Upper lobe of left lung (tissue), 6 donors: Measurements from ENCODE around the gene ABHD8. TPM values are rescaled to one million over a fixed set of nuclear protein-coding genes. Genes with fewer than 3 reads are reported as not detected.
A peak's percentile ranks its signal among the peaks of the same experiment; 100 is the strongest.

Experiments
- ATAC-seq, 2 donors: fragments of 200-7000 bp; cut with Tn5 transposase; one replicate each; pipeline ENCODE4 v1.9.1; 2022; ENCODE audit warnings: mild to moderate bottlenecking in 2 of 2, moderate library complexity in 2 of 2; ENCODE audit not compliant: low FRiP score in 2 of 2
- DNase-seq, 2 donors: peaks; one replicate each; pipeline ENCODE4 v3.0.0-alpha.2; 2019 to 2020
- H3K27ac ChIP-seq, 4 donors: fragments of 200-600 bp; sonication (generic); one replicate each; pipeline ENCODE4 v1.5.1; 2016 to 2019
- H3K27me3 ChIP-seq, 4 donors: fragments of 200-600 bp; sonication (generic); one replicate each; pipeline ENCODE4 v1.5.1; 2017 to 2019
- H3K36me3 ChIP-seq, 4 donors: fragments of 200-600 bp; sonication (generic); one replicate each; pipeline ENCODE4 v1.5.1; 2016 to 2019
- H3K4me1 ChIP-seq, 4 donors: fragments of 200-600 bp; sonication (generic); one replicate each; pipeline ENCODE4 v1.5.1; 2018 to 2019
- H3K4me3 ChIP-seq, 4 donors: fragments of 200-600 bp; sonication (generic); one replicate each; pipeline ENCODE4 v1.5.1; 2017 to 2019; ENCODE audit warnings: mild to moderate bottlenecking in 2 of 4, moderate library complexity in 1 of 4
- H3K9me3 ChIP-seq, 4 donors: fragments of 200-600 bp; sonication (generic); one replicate each; pipeline ENCODE4 v1.5.1; 2018 to 2019
- CTCF ChIP-seq, 6 experiments: fragments of 450-650 bp in 4 of 6; fragments of 200-600 bp in 2 of 6; sonication (generic) in 2 of 6; IDR thresholded peaks; one replicate each; pipeline ENCODE4 v1.5.1; 2016 to 2019; ENCODE audit warnings: antibody characterized with exemption in 6 of 6
- EP300 ChIP-seq, 4 donors: sonication (generic); formaldehyde crosslinking; IDR thresholded peaks; one replicate each; pipeline ENCODE4 v1.5.1; 2017; ENCODE audit warnings: antibody characterized with exemption in 4 of 4, control low read depth in 2 of 4
- POLR2A ChIP-seq, 4 donors: fragments of 450-650 bp; IDR thresholded peaks; one replicate each; pipeline ENCODE4 v1.5.1; 2016 to 2017; ENCODE audit warnings: antibody characterized with exemption in 4 of 4, mild to moderate bottlenecking in 2 of 4
- POLR2AphosphoS5 ChIP-seq, 2 donors: sonication (generic); formaldehyde crosslinking; IDR thresholded peaks; one replicate each; pipeline ENCODE4 v1.5.1; 2017; ENCODE audit warnings: antibody characterized with exemption in 2 of 2
- WGBS, 2 donors: methylation state at CpG; one replicate each; pipeline ENCODE4 v1.1.5; 2017 to 2018; 5-methylcytosine and 5-hydroxymethylcytosine counted together
- total RNA-seq, 6 donors: library from RNA; depleted of rRNA in 4 of 6; stranded (reverse); fragments of >200 nt in 4 of 6; gene quantifications; one replicate each; pipeline versions ENCODE4 v1.1.0 to v1.2.1, GENCODE V29; 2016 to 2021
- donor health status: DM: no; HTN: no; CAD: no; lungs with moderate emphysema.
- donor health status: DM: no; HTN: yes; CAD: no; lungs with severe emphysema.

The ABHD8 gene
- total RNA-seq, 6 donors from 2014 or later, result 19.7 to 23.4 (median 21.2) TPM

- 93 to 95% methylated on average over 13 to 19 of the region's 19 CpGs for WGBS, 2 donors
- ATAC-seq, result no peak
- Histone ChIP-seq H3K27me3 (no peaks in the 10 kb centered on the region), H3K4me1 (peaks cover 12 to 23% (median 18%) of the 10 kb centered on the region in 4 donors), H3K4me3 (no peak overlapping the region), H3K9me3 (no peaks in the 10 kb centered on the region), H3K27ac (no peak overlapping the region), H3K36me3 (peaks cover 10 to 55% (median 30%) of the 10 kb centered on the region in 4 donors)
- TF ChIP-seq EP300 (IDR thresholded peaks at IDR 0.05), result no peak
- TF ChIP-seq CTCF (IDR thresholded peaks at IDR 0.05), result no peak
- TF ChIP-seq POLR2AphosphoS5 (IDR thresholded peaks at IDR 0.05), result no peak
- no peak for TF ChIP-seq POLR2A (IDR thresholded peaks at IDR 0.05)
- no peak for DNase-seq
Measured at GRCh38 chr19:17314007-17314593, 10.9 kb upstream of the ABHD8 start.

- Histone ChIP-seq H3K4me1 (peaks cover 17 to 27% (median 21%) of the 10 kb centered on the region in 4 donors), H3K4me3 (no peak overlapping the region), H3K27ac (peak overlapping the region in 3 of 4 donors; percentile 20 to 48 (median 46)), H3K9me3 (no peaks in the 10 kb centered on the region), H3K36me3 (peaks cover 10 to 44% (median 29%) of the 10 kb centered on the region in 4 donors), H3K27me3 (no peaks in the 10 kb centered on the region)
- WGBS, 2 donors, result 82 to 86% methylated on average over 12 to 20 of the region's 20 CpGs
- TF ChIP-seq POLR2A (IDR thresholded peaks at IDR 0.05) (no peak), CTCF (IDR thresholded peaks at IDR 0.05) (no peak), POLR2AphosphoS5 (IDR thresholded peaks at IDR 0.05) (no peak), EP300 (IDR thresholded peaks at IDR 0.05) (no peak)
- DNase-seq, result no peak
- ATAC-seq, result no peak
Measured at GRCh38 chr19:17312189-17313113, 9.2 kb upstream of the ABHD8 start.

- 71 to 78% methylated on average over 8 to 11 of the region's 11 CpGs for WGBS, 2 donors
- peaks cover 8 to 40% (median 27%) of the 10 kb centered on the region in 4 donors for H3K36me3 ChIP-seq
- DNase-seq (no peak), ATAC-seq (no peak)
- no peak overlapping the region for H3K4me3 ChIP-seq
- H3K27ac ChIP-seq, result peak overlapping the region in 2 of 4 donors; percentile 32 to 46
- TF ChIP-seq CTCF (IDR thresholded peaks at IDR 0.05) (no peak), POLR2A (IDR thresholded peaks at IDR 0.05) (no peak), EP300 (IDR thresholded peaks at IDR 0.05) (no peak), POLR2AphosphoS5 (IDR thresholded peaks at IDR 0.05) (no peak)
- H3K27me3 ChIP-seq, result no peaks in the 10 kb centered on the region
- no peaks in the 10 kb centered on the region for H3K9me3 ChIP-seq
- H3K4me1 ChIP-seq, result peaks cover 19 to 34% (median 26%) of the 10 kb centered on the region in 4 donors
Measured at GRCh38 chr19:17311455-17312188, 8.4 kb upstream of the ABHD8 start.

DNA sequence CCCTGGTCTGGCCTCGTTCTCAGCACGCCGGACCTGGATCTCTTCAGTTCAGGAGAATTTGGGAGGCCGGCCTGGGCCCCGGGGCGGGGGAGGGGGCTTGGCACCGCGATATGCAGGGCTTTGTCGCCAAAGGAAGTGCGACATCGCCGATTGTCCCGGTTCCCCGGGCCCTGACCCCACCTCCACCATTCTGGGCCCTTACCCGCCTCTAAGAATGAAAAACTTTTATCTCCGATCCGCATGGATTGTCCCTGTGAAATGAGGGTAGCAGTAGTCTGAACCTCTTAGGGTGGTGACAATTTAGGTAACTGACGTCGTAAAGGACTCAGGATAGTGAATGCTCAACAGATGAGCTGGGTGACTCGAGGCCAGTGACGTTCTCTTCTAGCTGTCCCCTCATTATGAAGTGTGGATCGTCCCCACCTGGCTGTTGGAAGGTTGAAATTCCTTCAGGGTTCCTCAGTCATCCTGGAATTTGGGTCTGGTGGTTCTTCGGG lies 6.8 kb upstream of the ABHD8 start:
- Histone ChIP-seq H3K4me1 (peaks cover 28 to 44% (median 36%) of the 10 kb centered on the region in 4 donors), H3K27me3 (no peaks in the 10 kb centered on the region), H3K27ac (peak overlapping the region; percentile 75 to 91 (median 86)), H3K36me3 (peaks cover 4 to 26% (median 17%) of the 10 kb centered on the region in 4 donors), H3K9me3 (no peaks in the 10 kb centered on the region), H3K4me3 (peak overlapping the region; percentile 79 to 98 (median 86))
- DNase-seq (peak in 1 of 2 donors; percentile 85), ATAC-seq (no peak)
- 4 to 7% methylated on average over 12 to 21 of the region's 23 CpGs for WGBS, 2 donors
- TF ChIP-seq EP300 (IDR thresholded peaks at IDR 0.05) (no peak), CTCF (IDR thresholded peaks at IDR 0.05) (no peak), POLR2AphosphoS5 (IDR thresholded peaks at IDR 0.05) (no peak), POLR2A (IDR thresholded peaks at IDR 0.05) (peak in 1 of 4 donors; percentile 7)
